HUES64 (cell line): ENCODE results near the gene KATNB1.
"Not testable (repeated sequence)": the region's sequence is repeated elsewhere in the genome, so short reads cannot be mapped to it uniquely, and the experiment has no call there.

Experiments
- H3K27ac ChIP-seq: 2 replicates; pipeline ENCODE4 v1.7.0; 2013; ENCODE audit warnings: low read depth, low read length, inconsistent platforms
- H3K27me3 ChIP-seq: 2 replicates; pipeline ENCODE4 v1.6.1; 2013; ENCODE audit warnings: mild to moderate bottlenecking, low read length; ENCODE audit not compliant: insufficient read depth
- H3K36me3 ChIP-seq: 2 replicates; pipeline ENCODE4 v1.6.1; 2013; ENCODE audit warnings: mild to moderate bottlenecking, low read length; ENCODE audit not compliant: insufficient read depth
- H3K4me1 ChIP-seq: 2 replicates; pipeline ENCODE4 v1.6.1; 2013; ENCODE audit warnings: mild to moderate bottlenecking, low read length, moderate library complexity; ENCODE audit not compliant: insufficient read depth
- H3K4me3 ChIP-seq: 2 replicates; pipeline ENCODE4 v1.5.1; 2013; ENCODE audit warnings: mild to moderate bottlenecking, low read length, moderate library complexity
- H3K9ac ChIP-seq: 2 replicates; pipeline ENCODE4 v1.6.1; 2013; ENCODE audit warnings: mild to moderate bottlenecking, low read depth, low read length
- H3K9me3 ChIP-seq: 2 replicates; pipeline ENCODE4 v1.6.1; 2013; ENCODE audit warnings: low read depth, low read length; ENCODE audit not compliant: insufficient read depth
- WGBS: fragments of 150-250, 120-280 bp; methylation state at CpG from one replicate; pipeline ENCODE4 v1.1.7; 2013; ENCODE audit warnings: missing lambda C conversion rate; 5-methylcytosine and 5-hydroxymethylcytosine counted together

KATNB1 gene

DNA sequence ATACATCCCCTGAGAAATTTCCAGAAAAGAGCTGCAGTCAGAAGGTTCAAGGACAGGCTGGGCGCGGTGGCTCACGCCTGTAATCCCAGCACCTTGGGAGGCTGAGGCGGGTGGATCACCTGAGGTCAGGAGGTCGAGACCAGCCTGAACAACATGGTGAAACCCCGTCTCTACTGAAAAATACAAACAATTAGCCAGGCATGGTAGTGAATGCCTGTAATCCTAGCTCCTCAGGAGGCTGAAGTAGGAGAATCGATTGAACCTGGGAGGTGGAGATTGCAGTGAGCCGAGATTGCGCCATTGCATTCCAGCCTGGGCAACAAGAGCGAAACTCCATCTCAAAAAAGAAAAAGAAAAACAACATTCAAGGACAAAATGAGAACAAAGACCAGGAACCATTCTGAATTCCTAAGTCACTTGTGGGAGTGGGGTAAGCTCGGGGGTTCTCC, 47.1 kb downstream of the KATNB1 start:
- 92% methylated on average over 9 of the region's 11 CpGs for WGBS
- not testable (repeated sequence) for H3K9ac ChIP-seq, H3K27me3 ChIP-seq, H3K4me3 ChIP-seq, H3K36me3 ChIP-seq, H3K4me1 ChIP-seq, H3K27ac ChIP-seq, H3K9me3 ChIP-seq

GRCh38 chr16:57783116-57783515, 47.5 kb downstream of the KATNB1 start:
- Histone ChIP-seq H3K9ac (no peak overlapping the region), H3K36me3 (no peaks in the 10 kb centered on the region), H3K9me3 (no peaks in the 10 kb centered on the region), H3K4me1 (no peaks in the 10 kb centered on the region), H3K27me3 (no peaks in the 10 kb centered on the region), H3K4me3 (no peak overlapping the region), H3K27ac (no peak overlapping the region)
- 95% methylated on average over 2 of the region's 4 CpGs for WGBS

DNA sequence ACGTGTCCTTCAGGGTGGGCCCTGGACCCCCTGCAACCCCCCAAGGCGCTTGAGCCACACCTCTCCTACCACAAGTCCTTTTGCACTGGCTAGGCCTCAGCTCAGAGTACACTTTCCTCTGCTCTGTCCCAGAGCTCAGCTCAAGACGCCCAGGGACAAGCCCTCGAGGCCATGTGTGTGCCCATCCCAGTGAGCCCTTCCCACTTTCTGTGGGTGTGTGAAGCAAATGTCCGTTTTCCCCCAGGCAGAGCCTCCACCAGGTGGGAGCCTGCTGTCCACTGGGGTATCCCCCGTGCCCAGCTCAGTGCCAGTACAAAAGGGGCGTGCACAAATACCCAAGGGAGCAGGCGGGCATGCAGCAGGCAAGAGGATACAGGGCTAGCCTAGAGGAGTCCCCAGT, 48.3 kb downstream of the KATNB1 start:
- 93% methylated on average over 8 of the region's 8 CpGs for WGBS
- Histone ChIP-seq H3K36me3 (no peaks in the 10 kb centered on the region), H3K9ac (no peak overlapping the region), H3K9me3 (no peaks in the 10 kb centered on the region), H3K27me3 (no peaks in the 10 kb centered on the region), H3K4me3 (no peak overlapping the region), H3K4me1 (no peaks in the 10 kb centered on the region), H3K27ac (no peak overlapping the region)

GRCh38 chr16:57784334-57784733, 48.8 kb downstream of the KATNB1 start:
- no peak overlapping the region for H3K4me3 ChIP-seq
- no peaks in the 10 kb centered on the region for H3K27me3 ChIP-seq
- no peak overlapping the region for H3K9ac ChIP-seq
- no peak overlapping the region for H3K27ac ChIP-seq
- H3K4me1 ChIP-seq: no peaks in the 10 kb centered on the region
- 94% methylated on average over 7 of the region's 7 CpGs for WGBS
- no peaks in the 10 kb centered on the region; the same call in 1 of the 2 replicates for H3K36me3 ChIP-seq
- H3K9me3 ChIP-seq: no peaks in the 10 kb centered on the region

DNA sequence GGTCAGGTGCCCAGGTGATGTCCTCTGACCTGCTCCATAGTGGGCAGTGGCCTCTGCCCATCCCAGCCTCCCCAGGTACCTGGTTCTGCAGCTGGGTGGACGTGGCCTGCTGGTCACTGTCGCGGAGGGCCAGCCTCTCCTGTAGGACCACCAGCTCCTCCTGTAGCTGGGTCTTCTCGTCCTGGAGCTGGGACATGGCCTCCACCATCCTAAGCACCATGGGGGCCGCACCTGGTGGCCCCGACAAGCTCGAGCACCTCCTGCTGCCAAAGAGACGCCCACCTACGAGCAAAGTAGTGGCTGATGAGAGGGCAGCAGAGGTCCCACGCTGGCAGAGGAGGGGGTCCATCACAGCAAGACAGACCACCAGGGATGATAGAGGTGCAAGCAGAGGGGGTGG, 49.8 kb downstream of the KATNB1 start:
- no peak overlapping the region for H3K4me3 ChIP-seq
- no peak overlapping the region for H3K9ac ChIP-seq
- peaks cover 4% of the 10 kb centered on the region; the same call in 1 of the 2 replicates for H3K36me3 ChIP-seq
- no peaks in the 10 kb centered on the region for H3K9me3 ChIP-seq
- no peaks in the 10 kb centered on the region for H3K4me1 ChIP-seq
- WGBS: 92% methylated on average over 10 of the region's 10 CpGs
- no peaks in the 10 kb centered on the region for H3K27me3 ChIP-seq
- H3K27ac ChIP-seq: no peak overlapping the region

DNA sequence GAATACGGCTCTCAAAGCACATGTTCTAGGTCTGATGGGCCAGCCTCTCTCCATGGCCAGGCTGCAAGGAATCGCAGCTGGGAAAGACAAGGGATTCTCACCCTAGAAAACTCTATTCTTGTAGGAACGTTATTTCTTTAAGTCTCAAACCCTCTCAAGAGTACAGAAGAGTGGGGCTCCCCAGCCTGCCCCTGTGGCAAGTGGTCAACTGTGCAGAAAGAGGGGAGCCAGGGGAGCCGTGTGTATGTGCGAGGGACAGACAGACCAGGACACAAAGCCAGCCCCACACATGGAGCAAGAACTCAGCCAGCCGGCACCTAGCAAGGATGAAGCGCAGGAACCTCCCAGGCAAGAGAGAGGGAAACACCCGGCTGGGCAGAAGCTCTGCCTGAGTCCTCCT, 50.4 kb downstream of the KATNB1 start:
- Histone ChIP-seq H3K4me1 (no peaks in the 10 kb centered on the region), H3K36me3 (peaks cover 6% of the 10 kb centered on the region; the same call in 1 of the 2 replicates), H3K9me3 (no peaks in the 10 kb centered on the region), H3K27ac (no peak overlapping the region), H3K9ac (no peak overlapping the region), H3K4me3 (no peak overlapping the region), H3K27me3 (no peaks in the 10 kb centered on the region)
- 94% methylated on average over 8 of the region's 8 CpGs for WGBS

DNA sequence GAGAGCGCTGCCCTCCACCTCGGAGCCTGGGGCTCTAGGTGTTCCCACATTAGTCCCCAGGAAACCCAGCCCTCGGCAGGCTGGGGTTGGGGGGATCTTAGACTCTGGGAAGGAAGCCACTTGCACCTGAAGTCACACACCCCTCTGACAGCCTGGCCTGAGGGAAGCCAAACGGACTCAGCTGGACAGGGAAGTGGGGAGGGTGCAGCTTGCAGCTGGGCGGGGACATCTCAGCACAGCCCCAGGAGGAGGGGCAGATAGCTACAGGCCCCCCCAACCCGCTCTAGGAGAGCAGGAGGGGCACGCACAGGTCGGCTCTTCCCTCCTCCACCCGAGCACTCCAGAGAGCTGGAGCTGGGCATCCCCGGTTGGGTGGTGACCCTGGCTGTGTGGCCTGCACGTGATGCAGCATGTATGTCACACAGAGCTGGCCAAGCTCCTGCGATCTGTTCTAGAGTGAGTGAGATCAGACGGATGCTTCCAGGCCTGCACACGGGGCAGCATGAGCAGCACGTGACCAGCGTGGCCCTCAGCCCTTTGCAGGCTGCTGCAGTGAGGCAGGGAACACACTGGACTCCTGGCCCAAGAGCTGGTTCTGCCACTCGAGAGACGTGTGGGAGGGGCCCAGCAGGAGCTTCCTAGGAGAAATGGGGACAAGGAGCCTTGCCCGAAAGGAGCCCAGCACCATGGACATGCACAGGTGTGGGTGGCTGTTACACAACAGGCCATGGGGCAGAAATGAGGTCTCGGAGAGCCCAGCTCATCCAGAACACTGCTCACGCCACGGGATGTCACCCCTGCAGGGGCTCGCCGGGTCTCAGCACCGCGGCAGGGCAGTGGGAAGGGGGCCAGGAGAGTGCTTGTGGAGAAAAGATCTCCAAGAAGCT, 51.3 kb downstream of the KATNB1 start:
- Histone ChIP-seq H3K9me3 (no peaks in the 10 kb centered on the region), H3K27ac (no peak overlapping the region), H3K4me1 (no peaks in the 10 kb centered on the region), H3K4me3 (no peak overlapping the region), H3K36me3 (peaks cover 6% of the 10 kb centered on the region; the same call in 1 of the 2 replicates), H3K27me3 (no peaks in the 10 kb centered on the region), H3K9ac (no peak overlapping the region)
- WGBS: 86% methylated on average over 26 of the region's 26 CpGs

GRCh38 chr16:57787519-57787905, 51.9 kb downstream of the KATNB1 start:
- Histone ChIP-seq H3K9me3 (no peaks in the 10 kb centered on the region), H3K36me3 (peaks cover 9% of the 10 kb centered on the region; the same call in 1 of the 2 replicates), H3K4me1 (no peaks in the 10 kb centered on the region), H3K27ac (no peak overlapping the region), H3K9ac (no peak overlapping the region), H3K27me3 (no peaks in the 10 kb centered on the region), H3K4me3 (no peak overlapping the region)
- 81% methylated on average over 8 of the region's 8 CpGs for WGBS

DNA sequence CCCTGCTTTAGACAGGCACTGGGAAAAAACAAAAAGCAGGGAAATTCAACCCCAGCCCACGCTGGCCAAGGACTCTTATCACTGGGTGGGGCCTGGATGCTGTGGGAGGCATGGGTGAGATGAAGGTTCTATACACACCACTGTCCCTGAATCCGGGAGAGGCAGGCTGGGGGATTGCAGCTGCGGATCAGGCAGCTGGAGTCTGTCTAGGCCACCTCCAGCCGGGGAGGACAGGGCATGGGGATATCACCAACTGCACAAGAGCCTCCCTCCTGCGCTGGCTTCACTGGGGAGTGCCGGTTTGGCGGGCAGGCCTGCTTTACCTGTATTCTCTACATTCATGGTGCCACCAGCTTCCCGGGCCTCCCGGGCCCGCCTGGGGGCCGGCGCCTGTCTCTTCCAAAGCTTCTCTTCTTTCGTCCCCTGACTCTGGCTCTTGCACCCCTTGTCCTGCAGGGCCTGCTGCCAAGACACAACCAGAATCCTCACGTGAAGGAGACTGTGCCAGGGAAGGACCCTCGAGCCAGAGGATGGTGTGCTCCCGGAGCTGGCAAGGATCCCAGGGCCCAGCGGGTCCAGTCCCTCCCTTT, 52.8 kb downstream of the KATNB1 start:
- Histone ChIP-seq H3K4me1 (no peaks in the 10 kb centered on the region), H3K36me3 (peaks cover 9% of the 10 kb centered on the region; the same call in 1 of the 2 replicates), H3K27me3 (no peaks in the 10 kb centered on the region), H3K4me3 (no peak overlapping the region), H3K9me3 (no peaks in the 10 kb centered on the region), H3K27ac (no peak overlapping the region), H3K9ac (no peak overlapping the region; the same call in 1 of the 2 replicates)
- 92% methylated on average over 17 of the region's 17 CpGs for WGBS

DNA sequence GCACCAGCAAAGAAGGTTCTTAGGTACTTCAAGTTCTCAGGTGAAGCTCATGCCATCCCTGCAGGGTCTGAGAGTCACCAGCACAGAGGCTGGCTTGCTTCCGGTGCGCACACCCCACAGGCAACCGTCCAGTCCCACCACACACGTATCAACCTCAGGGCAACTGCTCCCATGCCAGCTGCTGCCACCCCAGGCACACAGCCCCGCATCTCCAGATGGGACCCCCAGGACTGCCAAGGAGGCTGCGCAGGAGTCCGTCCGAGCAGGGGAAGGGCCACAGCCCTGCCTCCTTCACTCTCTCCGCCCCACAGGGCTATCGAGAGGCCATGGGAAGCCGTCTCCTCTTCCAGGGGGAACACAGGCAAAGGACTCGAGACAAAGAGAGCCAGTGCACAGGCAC, 53.4 kb downstream of the KATNB1 start:
- Histone ChIP-seq H3K9me3 (no peaks in the 10 kb centered on the region), H3K27me3 (no peaks in the 10 kb centered on the region), H3K4me1 (no peaks in the 10 kb centered on the region), H3K4me3 (no peak overlapping the region), H3K9ac (no peak overlapping the region), H3K27ac (no peak overlapping the region), H3K36me3 (peaks cover 11% of the 10 kb centered on the region; the same call in 1 of the 2 replicates)
- WGBS: 91% methylated on average over 12 of the region's 12 CpGs

DNA sequence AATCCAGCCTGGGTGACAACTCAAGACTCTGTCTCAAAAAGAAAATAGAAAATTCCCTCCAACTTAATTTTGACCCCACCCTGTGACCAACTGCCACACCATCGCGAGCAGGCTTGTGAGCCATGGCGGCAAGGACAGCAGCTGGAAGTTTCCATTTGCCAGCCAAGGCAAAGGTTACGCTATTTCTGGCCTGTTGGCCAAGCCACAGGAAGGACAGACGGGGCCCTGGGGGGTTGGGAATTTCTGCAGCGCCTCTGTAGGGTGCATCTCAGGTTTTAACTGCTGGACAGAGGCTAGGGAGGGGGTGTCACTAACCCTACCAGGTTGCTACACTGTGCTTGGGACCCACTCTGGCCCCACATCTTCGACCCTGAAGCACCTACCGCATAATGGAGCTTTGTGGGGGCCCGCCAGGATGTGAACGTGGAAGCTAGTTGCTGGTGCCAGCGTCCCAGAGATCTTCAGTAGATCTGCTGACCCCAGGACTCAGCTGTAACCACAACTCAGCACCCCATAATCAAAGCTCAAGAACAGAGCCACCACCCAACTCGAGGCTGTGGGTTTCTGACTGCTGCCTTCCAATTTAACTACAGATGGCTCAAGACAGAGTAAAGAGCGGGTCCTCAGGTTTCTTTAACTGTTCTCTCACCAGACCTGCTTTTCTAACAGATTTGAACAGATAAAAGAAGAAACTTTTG, 55.8 kb downstream of the KATNB1 start:
- Histone ChIP-seq H3K36me3 (peaks cover 11% of the 10 kb centered on the region; the same call in 1 of the 2 replicates), H3K27ac (no peak overlapping the region), H3K4me1 (no peaks in the 10 kb centered on the region; the same call in 1 of the 2 replicates), H3K9me3 (no peaks in the 10 kb centered on the region), H3K9ac (no peak overlapping the region), H3K27me3 (no peaks in the 10 kb centered on the region), H3K4me3 (no peak overlapping the region)
- 92% methylated on average over 13 of the region's 13 CpGs for WGBS
